Measurements from ENCODE around the gene DUSP6.

DNA sequence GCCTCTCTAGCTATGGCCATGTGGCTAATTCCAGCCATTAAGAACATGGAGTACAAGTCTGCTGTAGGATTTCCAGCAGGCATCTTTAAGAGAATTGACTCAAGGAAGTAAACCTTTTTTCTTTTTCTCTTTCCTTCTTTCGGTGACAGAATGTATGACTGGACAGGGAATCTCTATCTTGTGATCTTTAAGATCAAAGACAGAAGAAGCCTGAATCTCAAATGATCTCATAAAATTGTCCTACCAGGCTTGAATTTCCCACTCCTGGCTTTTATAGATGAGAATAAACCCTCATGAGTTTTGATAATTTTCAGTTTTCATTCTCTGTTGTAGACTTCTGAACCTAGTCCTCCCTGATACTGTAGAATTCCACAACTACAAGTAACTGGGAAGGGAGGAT is 11.4 kb downstream of the DUSP6 start:
- no peak for TF ChIP-seq GABPA (IDR thresholded peaks at IDR 0.05; ENCODE audit: low read depth)
- no peak for TF ChIP-seq POLR2AphosphoS2 (IDR thresholded peaks at IDR 0.05; ENCODE audit: low read depth, low read length)
- TF ChIP-seq, protein P1, sequence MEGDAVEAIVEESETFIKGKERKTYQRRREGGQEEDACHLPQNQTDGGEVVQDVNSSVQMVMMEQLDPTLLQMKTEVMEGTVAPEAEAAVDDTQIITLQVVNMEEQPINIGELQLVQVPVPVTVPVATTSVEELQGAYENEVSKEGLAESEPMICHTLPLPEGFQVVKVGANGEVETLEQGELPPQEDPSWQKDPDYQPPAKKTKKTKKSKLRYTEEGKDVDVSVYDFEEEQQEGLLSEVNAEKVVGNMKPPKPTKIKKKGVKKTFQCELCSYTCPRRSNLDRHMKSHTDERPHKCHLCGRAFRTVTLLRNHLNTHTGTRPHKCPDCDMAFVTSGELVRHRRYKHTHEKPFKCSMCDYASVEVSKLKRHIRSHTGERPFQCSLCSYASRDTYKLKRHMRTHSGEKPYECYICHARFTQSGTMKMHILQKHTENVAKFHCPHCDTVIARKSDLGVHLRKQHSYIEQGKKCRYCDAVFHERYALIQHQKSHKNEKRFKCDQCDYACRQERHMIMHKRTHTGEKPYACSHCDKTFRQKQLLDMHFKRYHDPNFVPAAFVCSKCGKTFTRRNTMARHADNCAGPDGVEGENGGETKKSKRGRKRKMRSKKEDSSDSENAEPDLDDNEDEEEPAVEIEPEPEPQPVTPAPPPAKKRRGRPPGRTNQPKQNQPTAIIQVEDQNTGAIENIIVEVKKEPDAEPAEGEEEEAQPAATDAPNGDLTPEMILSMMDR (IDR thresholded peaks at IDR 0.05 in 2 of 3, conservative IDR thresholded peaks at IDR 0.05 in 1 of 3; ENCODE audit: control insufficient read depth in 2 of 3, extremely low read depth in 1 of 3, insufficient read depth in 1 of 3, low read depth in 3 of 3, low read length in 3 of 3): no peak
- no peak for TF ChIP-seq CEBPB (IDR thresholded peaks at IDR 0.05; ENCODE audit: borderline replicate concordance in 1 of 2, low read depth in 2 of 2, low read length in 2 of 2)
- no peak for TF ChIP-seq EP300 (IDR thresholded peaks at IDR 0.05; ENCODE audit: borderline replicate concordance in 1 of 2, control insufficient read depth in 1 of 2, low read depth in 2 of 2, low read length in 2 of 2)
- TF ChIP-seq KDM1A (IDR thresholded peaks at IDR 0.05; ENCODE audit: borderline replicate concordance): no peak
- TF ChIP-seq, protein P2, sequence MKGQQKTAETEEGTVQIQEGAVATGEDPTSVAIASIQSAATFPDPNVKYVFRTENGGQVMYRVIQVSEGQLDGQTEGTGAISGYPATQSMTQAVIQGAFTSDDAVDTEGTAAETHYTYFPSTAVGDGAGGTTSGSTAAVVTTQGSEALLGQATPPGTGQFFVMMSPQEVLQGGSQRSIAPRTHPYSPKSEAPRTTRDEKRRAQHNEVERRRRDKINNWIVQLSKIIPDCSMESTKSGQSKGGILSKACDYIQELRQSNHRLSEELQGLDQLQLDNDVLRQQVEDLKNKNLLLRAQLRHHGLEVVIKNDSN (IDR thresholded peaks at IDR 0.05; ENCODE audit: borderline replicate concordance, extremely low read length, insufficient read depth, low read depth, low read length): no peak
- no peak for TF ChIP-seq BCL11A (IDR thresholded peaks at IDR 0.05; ENCODE audit: low read depth, low read length)
- TF ChIP-seq POLR2A (IDR thresholded peaks at IDR 0.05; ENCODE audit: low read depth, low read length): no peak
- TF ChIP-seq YY1 (IDR thresholded peaks at IDR 0.05; ENCODE audit: low read depth, low read length): no peak
